ENCODE results near the gene SLC35F4. TPM values are rescaled to one million over a fixed set of nuclear protein-coding genes. Genes with fewer than 3 reads are reported as not detected.

The SLC35F4 gene
- total and polyA plus RNA-seq, 2 donors (not counting 3 experiments of a cell fraction or from before 2014, with no cell fraction given), result not detected

- TF ChIP-seq GATA2 (IDR thresholded peaks at IDR 0.05; ENCODE audit: insufficient read depth, insufficient read length, low read depth, low read length) (no peak), POLR2AphosphoS5 (IDR thresholded peaks at IDR 0.05; ENCODE audit: insufficient read depth, low read depth, low read length) (no peak), JUN (IDR thresholded peaks at IDR 0.05; ENCODE audit: borderline replicate concordance, insufficient read depth, insufficient read length, low read depth) (no peak), MYC (IDR thresholded peaks at IDR 0.05; ENCODE audit: low read depth, low read length) (no peak), POLR2A (IDR thresholded peaks at IDR 0.05; ENCODE audit: low read depth, low read length) (no peak), EZH2 (IDR thresholded peaks at IDR 0.05; ENCODE audit: borderline replicate concordance, low read depth, low read length, severe bottlenecking) (no peak), FOS (IDR thresholded peaks at IDR 0.05; ENCODE audit: borderline replicate concordance, insufficient read depth, low read length) (no peak)
- TF ChIP-seq, protein P1, sequence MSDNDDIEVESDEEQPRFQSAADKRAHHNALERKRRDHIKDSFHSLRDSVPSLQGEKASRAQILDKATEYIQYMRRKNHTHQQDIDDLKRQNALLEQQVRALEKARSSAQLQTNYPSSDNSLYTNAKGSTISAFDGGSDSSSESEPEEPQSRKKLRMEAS (IDR thresholded peaks at IDR 0.05; ENCODE audit: insufficient read depth, insufficient read length), result no peak
- TF ChIP-seq, protein P2, sequence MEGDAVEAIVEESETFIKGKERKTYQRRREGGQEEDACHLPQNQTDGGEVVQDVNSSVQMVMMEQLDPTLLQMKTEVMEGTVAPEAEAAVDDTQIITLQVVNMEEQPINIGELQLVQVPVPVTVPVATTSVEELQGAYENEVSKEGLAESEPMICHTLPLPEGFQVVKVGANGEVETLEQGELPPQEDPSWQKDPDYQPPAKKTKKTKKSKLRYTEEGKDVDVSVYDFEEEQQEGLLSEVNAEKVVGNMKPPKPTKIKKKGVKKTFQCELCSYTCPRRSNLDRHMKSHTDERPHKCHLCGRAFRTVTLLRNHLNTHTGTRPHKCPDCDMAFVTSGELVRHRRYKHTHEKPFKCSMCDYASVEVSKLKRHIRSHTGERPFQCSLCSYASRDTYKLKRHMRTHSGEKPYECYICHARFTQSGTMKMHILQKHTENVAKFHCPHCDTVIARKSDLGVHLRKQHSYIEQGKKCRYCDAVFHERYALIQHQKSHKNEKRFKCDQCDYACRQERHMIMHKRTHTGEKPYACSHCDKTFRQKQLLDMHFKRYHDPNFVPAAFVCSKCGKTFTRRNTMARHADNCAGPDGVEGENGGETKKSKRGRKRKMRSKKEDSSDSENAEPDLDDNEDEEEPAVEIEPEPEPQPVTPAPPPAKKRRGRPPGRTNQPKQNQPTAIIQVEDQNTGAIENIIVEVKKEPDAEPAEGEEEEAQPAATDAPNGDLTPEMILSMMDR (IDR thresholded peaks at IDR 0.05; ENCODE audit: extremely low read depth in 1 of 2, insufficient read depth in 1 of 2, low read depth in 1 of 2, low read length in 2 of 2), result no peak
- dilution Hi-C loops (cut with MboI; ENCODE audit: extremely low pct_ligation_motif_present, low sequenced_read_pairs), result no loop called here
- CTCF ChIA-PET, result no interaction called here
- no peaks in the 10 kb centered on the region for H3K9me1 ChIP-seq (replicated peaks; ENCODE audit: control insufficient read depth, extremely low read depth, insufficient read depth, low read length)
- H3K9me3 ChIP-seq (replicated peaks; ENCODE audit: control insufficient read depth, insufficient read depth, low read length), result no peaks in the 10 kb centered on the region
- peaks cover 0 to 2% of the 10 kb centered on the region in 2 experiments for H3K27me3 ChIP-seq (ENCODE audit: control insufficient read depth in 2 of 2, insufficient read depth in 2 of 2, low read length in 2 of 2)
- DNase-seq (ENCODE audit: low read depth, low spot score) (no peak), FAIRE-seq (no peak)
- no peak overlapping the region for H3K9ac ChIP-seq (replicated peaks; ENCODE audit: extremely low read depth, insufficient read depth, low read length)
- H3K36me3 ChIP-seq (ENCODE audit: control insufficient read depth in 2 of 2, extremely low read depth in 1 of 2, insufficient read depth in 2 of 2, low read length in 2 of 2), result no peaks in the 10 kb centered on the region
- no peak overlapping the region for H3K4me3 ChIP-seq (replicated peaks in 1 of 3; ENCODE audit: insufficient read depth in 1 of 3, low read depth in 1 of 3, low read length in 3 of 3)
- no peaks in the 10 kb centered on the region for H3K4me1 ChIP-seq (ENCODE audit: control insufficient read depth, extremely low read depth, insufficient read depth, low read length)
- H3K4me2 ChIP-seq (ENCODE audit: insufficient read depth, low read length), result no peak overlapping the region
- intact Hi-C loops (cut with micrococcal nuclease), result no loop called here
- no peaks in the 10 kb centered on the region for H3K79me2 ChIP-seq (ENCODE audit: control insufficient read depth, insufficient read depth, low read length)
- no peak overlapping the region for H3K27ac ChIP-seq (ENCODE audit: insufficient read depth, low read depth, low read length)
- no TSS peak for BruUV-seq (replicated peaks)
- POLR2A ChIA-PET, result no interaction called here
- H2AFZ ChIP-seq (ENCODE audit: low read depth, low read length), result no peak overlapping the region
- H4K20me1 ChIP-seq (replicated peaks; ENCODE audit: control insufficient read depth, extremely low read depth, insufficient read depth, low read length), result no peaks in the 10 kb centered on the region
Measured at GRCh38 chr14:57686304-57686703, 179.6 kb downstream of the SLC35F4 start.

All from endothelial cell of umbilical vein (primary cell).